Esophagus muscularis mucosa (tissue), 3 donors: ENCODE measurements around the gene SLC48A1.

Experiments used
- EP300 ChIP-seq: sonication (generic); formaldehyde crosslinking; IDR thresholded peaks from one replicate; pipeline ENCODE4 v1.6.1; 2017; ENCODE audit warnings: antibody characterized with exemption
- TF ChIP-seq, protein P1 (sequence below), 3 experiments: fragments of 200-600 bp in 2 of 3; fragments of 450-650 bp in 1 of 3; sonication (generic) in 2 of 3; IDR thresholded peaks; one replicate each; pipeline ENCODE4 v1.5.1; 2017 to 2019; ENCODE audit warnings: antibody characterized with exemption in 3 of 3, mild to moderate bottlenecking in 2 of 3, moderate library complexity in 1 of 3

- TF ChIP-seq, protein P1, sequence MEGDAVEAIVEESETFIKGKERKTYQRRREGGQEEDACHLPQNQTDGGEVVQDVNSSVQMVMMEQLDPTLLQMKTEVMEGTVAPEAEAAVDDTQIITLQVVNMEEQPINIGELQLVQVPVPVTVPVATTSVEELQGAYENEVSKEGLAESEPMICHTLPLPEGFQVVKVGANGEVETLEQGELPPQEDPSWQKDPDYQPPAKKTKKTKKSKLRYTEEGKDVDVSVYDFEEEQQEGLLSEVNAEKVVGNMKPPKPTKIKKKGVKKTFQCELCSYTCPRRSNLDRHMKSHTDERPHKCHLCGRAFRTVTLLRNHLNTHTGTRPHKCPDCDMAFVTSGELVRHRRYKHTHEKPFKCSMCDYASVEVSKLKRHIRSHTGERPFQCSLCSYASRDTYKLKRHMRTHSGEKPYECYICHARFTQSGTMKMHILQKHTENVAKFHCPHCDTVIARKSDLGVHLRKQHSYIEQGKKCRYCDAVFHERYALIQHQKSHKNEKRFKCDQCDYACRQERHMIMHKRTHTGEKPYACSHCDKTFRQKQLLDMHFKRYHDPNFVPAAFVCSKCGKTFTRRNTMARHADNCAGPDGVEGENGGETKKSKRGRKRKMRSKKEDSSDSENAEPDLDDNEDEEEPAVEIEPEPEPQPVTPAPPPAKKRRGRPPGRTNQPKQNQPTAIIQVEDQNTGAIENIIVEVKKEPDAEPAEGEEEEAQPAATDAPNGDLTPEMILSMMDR (IDR thresholded peaks at IDR 0.05), result no peak
- TF ChIP-seq EP300, result no peak
Measured at GRCh38 chr12:47750229-47750798, 22.7 kb upstream of the SLC48A1 start.
